ENCODE results near the gene AADAT. TPM values are rescaled to one million over a fixed set of nuclear protein-coding genes. Genes with fewer than 3 reads are reported as not detected.
A peak's percentile ranks its signal among the peaks of the same experiment; 100 is the strongest.

AADAT gene
- total RNA-seq, 2 donors from 2014 or later: 5.6 to 13.5 TPM

GRCh38 chr4:170035845-170036244 is 53.9 kb downstream of the AADAT start:
- TF ChIP-seq, protein P1, sequence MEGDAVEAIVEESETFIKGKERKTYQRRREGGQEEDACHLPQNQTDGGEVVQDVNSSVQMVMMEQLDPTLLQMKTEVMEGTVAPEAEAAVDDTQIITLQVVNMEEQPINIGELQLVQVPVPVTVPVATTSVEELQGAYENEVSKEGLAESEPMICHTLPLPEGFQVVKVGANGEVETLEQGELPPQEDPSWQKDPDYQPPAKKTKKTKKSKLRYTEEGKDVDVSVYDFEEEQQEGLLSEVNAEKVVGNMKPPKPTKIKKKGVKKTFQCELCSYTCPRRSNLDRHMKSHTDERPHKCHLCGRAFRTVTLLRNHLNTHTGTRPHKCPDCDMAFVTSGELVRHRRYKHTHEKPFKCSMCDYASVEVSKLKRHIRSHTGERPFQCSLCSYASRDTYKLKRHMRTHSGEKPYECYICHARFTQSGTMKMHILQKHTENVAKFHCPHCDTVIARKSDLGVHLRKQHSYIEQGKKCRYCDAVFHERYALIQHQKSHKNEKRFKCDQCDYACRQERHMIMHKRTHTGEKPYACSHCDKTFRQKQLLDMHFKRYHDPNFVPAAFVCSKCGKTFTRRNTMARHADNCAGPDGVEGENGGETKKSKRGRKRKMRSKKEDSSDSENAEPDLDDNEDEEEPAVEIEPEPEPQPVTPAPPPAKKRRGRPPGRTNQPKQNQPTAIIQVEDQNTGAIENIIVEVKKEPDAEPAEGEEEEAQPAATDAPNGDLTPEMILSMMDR (IDR thresholded peaks at IDR 0.05): no peak
- Histone ChIP-seq H3K9me3 (no peaks in the 10 kb centered on the region), H3K27me3 (replicated peaks; ENCODE audit: insufficient read depth) (no peaks in the 10 kb centered on the region), H3K27ac (no peak overlapping the region), H3K36me3 (no peaks in the 10 kb centered on the region), H3K4me1 (ENCODE audit: control insufficient read depth in 1 of 2, low read depth in 2 of 2) (no peaks in the 10 kb centered on the region), H3K4me3 (no peak overlapping the region)
- ATAC-seq (ENCODE audit: insufficient number of reproducible peaks, low FRiP score, low read depth) (no peak), DNase-seq (ENCODE audit: low spot score) (no peak)

GRCh38 chr4:170035231-170035630 is 54.5 kb downstream of the AADAT start:
- no peak for ATAC-seq (ENCODE audit: insufficient number of reproducible peaks, low FRiP score, low read depth)
- TF ChIP-seq, protein P1 (IDR thresholded peaks at IDR 0.05): no peak
- Histone ChIP-seq H3K4me1 (ENCODE audit: control insufficient read depth in 1 of 2, low read depth in 2 of 2) (no peaks in the 10 kb centered on the region), H3K4me3 (no peak overlapping the region), H3K36me3 (no peaks in the 10 kb centered on the region), H3K27ac (no peak overlapping the region), H3K9me3 (no peaks in the 10 kb centered on the region), H3K27me3 (replicated peaks; ENCODE audit: insufficient read depth) (no peaks in the 10 kb centered on the region)
- no peak for DNase-seq (ENCODE audit: low spot score)

DNA sequence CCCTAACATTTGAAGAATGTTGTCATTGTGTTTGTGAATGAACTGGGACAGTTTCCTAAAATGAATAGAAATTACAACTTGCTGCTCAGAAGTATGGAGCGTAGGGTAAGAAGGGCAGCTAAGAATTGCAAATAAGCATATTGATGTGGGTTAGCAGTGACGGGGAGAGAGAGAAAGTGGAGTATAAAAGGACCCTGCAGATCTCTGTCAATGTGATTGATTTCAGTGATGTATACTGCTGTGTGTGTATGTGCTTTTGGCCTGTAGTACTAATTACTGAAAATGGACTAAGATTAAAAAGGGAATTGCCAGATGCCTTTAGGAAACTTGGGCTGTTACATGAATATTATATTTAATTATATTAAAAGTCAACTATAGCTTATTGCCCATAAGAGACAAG is 55.8 kb downstream of the AADAT start:
- TF ChIP-seq, protein P1 (IDR thresholded peaks at IDR 0.05): no peak
- Histone ChIP-seq H3K4me3 (no peak overlapping the region), H3K36me3 (no peaks in the 10 kb centered on the region), H3K27ac (no peak overlapping the region), H3K9me3 (no peaks in the 10 kb centered on the region), H3K4me1 (ENCODE audit: control insufficient read depth in 1 of 2, low read depth in 2 of 2) (no peaks in the 10 kb centered on the region), H3K27me3 (replicated peaks; ENCODE audit: insufficient read depth) (no peaks in the 10 kb centered on the region)
- DNase-seq (ENCODE audit: low spot score) (no peak), ATAC-seq (ENCODE audit: insufficient number of reproducible peaks, low FRiP score, low read depth) (no peak)

- TF ChIP-seq, protein P1 (IDR thresholded peaks at IDR 0.05): no peak
- ATAC-seq (ENCODE audit: insufficient number of reproducible peaks, low FRiP score, low read depth) (no peak), DNase-seq (ENCODE audit: low spot score) (no peak)
- H3K4me3 ChIP-seq: no peak overlapping the region
- no peak overlapping the region for H3K27ac ChIP-seq
- H3K36me3 ChIP-seq: no peaks in the 10 kb centered on the region
- no peaks in the 10 kb centered on the region for H3K9me3 ChIP-seq
- no peaks in the 10 kb centered on the region for H3K27me3 ChIP-seq (replicated peaks; ENCODE audit: insufficient read depth)
- H3K4me1 ChIP-seq (ENCODE audit: control insufficient read depth in 1 of 2, low read depth in 2 of 2): peaks cover under 1 to 3% of the 10 kb centered on the region in 2 donors
These were observed 59.6 kb downstream of the AADAT start for GRCh38 chr4:170030121-170030520.

DNA sequence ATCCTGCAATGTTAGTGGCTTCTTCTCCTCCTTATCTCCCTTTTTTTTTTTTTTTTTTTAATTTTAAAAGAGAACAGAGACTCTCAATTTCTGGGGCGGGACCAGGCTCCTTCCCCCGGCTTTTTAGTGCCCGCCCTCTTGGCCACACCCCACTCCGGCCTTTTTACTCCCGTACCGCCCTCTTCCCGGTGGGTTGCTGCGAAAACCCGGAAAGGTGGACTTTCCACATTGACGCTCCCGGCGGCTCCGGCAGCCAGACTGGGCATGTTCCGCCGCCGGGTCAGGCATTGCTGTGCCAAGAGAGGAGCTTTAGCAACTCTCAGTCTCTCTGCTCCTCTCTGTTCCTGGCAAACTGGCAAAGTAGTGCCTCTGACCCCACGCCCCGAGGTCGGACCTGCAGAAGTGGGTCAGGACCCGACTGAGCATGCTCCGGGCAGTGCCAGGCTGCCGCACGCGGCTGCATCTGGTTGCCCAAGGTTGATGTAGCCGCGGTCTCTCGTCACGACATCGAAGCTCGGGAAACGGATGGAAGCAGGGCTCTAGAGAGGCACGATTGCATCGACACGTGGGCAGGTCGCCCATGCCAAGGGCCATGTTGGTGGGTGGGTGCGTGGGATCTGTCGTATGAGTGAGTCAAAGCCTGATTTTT is 62.5 kb downstream of the AADAT start:
- peak; percentile 74 for DNase-seq (ENCODE audit: low spot score)
- Histone ChIP-seq H3K27ac (peak overlapping the region in 1 of 2 donors; percentile 88), H3K27me3 (replicated peaks; ENCODE audit: insufficient read depth) (no peaks in the 10 kb centered on the region), H3K36me3 (no peaks in the 10 kb centered on the region), H3K4me1 (ENCODE audit: control insufficient read depth in 1 of 2, low read depth in 2 of 2) (peaks cover 3 to 18% of the 10 kb centered on the region in 2 donors), H3K4me3 (peak overlapping the region; percentile 95), H3K9me3 (no peaks in the 10 kb centered on the region)
- ATAC-seq (ENCODE audit: insufficient number of reproducible peaks, low FRiP score, low read depth): peak; percentile 92
- TF ChIP-seq, protein P1 (IDR thresholded peaks at IDR 0.05): no peak
